Measurements from ENCODE around the gene UAP1L1. TPM values are rescaled to one million over a fixed set of nuclear protein-coding genes. Genes with fewer than 3 reads are reported as not detected.
A peak's percentile ranks its signal among the peaks of the same experiment; 100 is the strongest.

The UAP1L1 gene
- total and polyA plus RNA-seq, 9 of the 15 experiments (the other 6 are each of a cell fraction or from before 2014, with no cell fraction given), result 0.20 to 8.6 (median 3.7) TPM

- Histone ChIP-seq H3K9me3 (replicated peaks; ENCODE audit: control insufficient read depth, insufficient read depth, low read depth, low read length) (no peaks in the 10 kb centered on the region), H2AFZ (ENCODE audit: low read depth, low read length) (peak within 1 kb of the TSS; percentile 55), H3K4me1 (replicated peaks in 1 of 2; ENCODE audit: control insufficient read depth in 2 of 2, insufficient read depth in 2 of 2, low read length in 2 of 2) (peaks cover 2 to 65% of the 10 kb centered on the region in 2 experiments; a peak in 3 of 5 replicates), H3K9ac (ENCODE audit: insufficient read depth in 1 of 2, low read depth in 2 of 2, low read length in 2 of 2) (peak within 1 kb of the TSS in 1 of 2 experiments; percentile 85; a peak in 2 of 4 replicates), H3K4me2 (ENCODE audit: insufficient read depth, low read length) (peak within 1 kb of the TSS; percentile 37; the same call in 1 of the 2 replicates), H3K9me1 (ENCODE audit: control insufficient read depth, insufficient read depth, low read length) (peaks cover 2% of the 10 kb centered on the region), H4K20me1 (replicated peaks; ENCODE audit: control insufficient read depth, insufficient read depth, low read length) (peaks cover 9% of the 10 kb centered on the region), H3K4me3 (peak within 1 kb of the TSS; percentile 40), H3K79me2 (ENCODE audit: control insufficient read depth, insufficient read depth, low read length) (no peaks in the 10 kb centered on the region), H3K27me3 (ENCODE audit: control insufficient read depth in 2 of 2, insufficient read depth in 2 of 2, low read length in 2 of 2) (no peaks in the 10 kb centered on the region), H3K27ac (ENCODE audit: extremely low read depth, low read depth, low read length) (no peak within 1 kb of the TSS), H3K36me3 (ENCODE audit: control insufficient read depth, insufficient read depth, low read length) (no peaks in the 10 kb centered on the region)
- ATAC-seq, result peak; percentile 81
- 44% methylated on average over 32 of the region's 90 CpGs for WGBS (ENCODE audit: insufficient coverage, low coverage, missing lambda C conversion rate)
- DNase-seq (ENCODE audit: extremely low read depth in 1 of 4, low spot score in 3 of 4), result peak; percentile 72 to 95 (median 90)
- intact Hi-C loops (cut with micrococcal nuclease) (loop anchor here (5.0 kb wide), 1 partner anchor 63 kb away; no protein-coding TSS in a partner anchor), in situ Hi-C loops (cut with MboI) (no loop called here)
- ChIA-PET POLR2A (interaction anchor here (0.5 to 1.4 kb wide), 4 partner anchors 10 to 182 kb away, joined by 4 to 5 read pairs (median 4); no protein-coding TSS in a partner anchor), CTCF (ENCODE audit: low intra/inter-chr PET ratio) (interaction anchor here (0.5 kb wide), 1 partner anchor 169 kb away, joined by 4 read pairs; no protein-coding TSS in a partner anchor)
- BruUV-seq (replicated peaks), result no TSS peak
- FAIRE-seq, result no peak
- TF ChIP-seq, protein P1, sequence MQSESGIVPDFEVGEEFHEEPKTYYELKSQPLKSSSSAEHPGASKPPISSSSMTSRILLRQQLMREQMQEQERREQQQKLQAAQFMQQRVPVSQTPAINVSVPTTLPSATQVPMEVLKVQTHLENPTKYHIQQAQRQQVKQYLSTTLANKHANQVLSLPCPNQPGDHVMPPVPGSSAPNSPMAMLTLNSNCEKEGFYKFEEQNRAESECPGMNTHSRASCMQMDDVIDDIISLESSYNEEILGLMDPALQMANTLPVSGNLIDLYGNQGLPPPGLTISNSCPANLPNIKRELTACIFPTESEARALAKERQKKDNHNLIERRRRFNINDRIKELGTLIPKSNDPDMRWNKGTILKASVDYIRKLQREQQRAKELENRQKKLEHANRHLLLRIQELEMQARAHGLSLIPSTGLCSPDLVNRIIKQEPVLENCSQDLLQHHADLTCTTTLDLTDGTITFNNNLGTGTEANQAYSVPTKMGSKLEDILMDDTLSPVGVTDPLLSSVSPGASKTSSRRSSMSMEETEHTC (IDR thresholded peaks at IDR 0.05), result no peak
- TF ChIP-seq ATF3 (IDR thresholded peaks at IDR 0.05) (peak; percentile 23; the same call in 1 of the 2 replicates), ATF3 (CRISPR knock-in tag; conservative IDR thresholded peaks at IDR 0.05) (no peak), ZBTB7A (IDR thresholded peaks at IDR 0.05; ENCODE audit: borderline replicate concordance, control insufficient read depth, low read depth, low read length) (peak; percentile 81; the same call in 1 of the 2 replicates), ZNF121 (CRISPR knock-in tag; conservative IDR thresholded peaks at IDR 0.05) (no peak), ETV1 (tag; conservative IDR thresholded peaks at IDR 0.05; ENCODE audit: low read depth) (no peak), EGR1 (conservative IDR thresholded peaks at IDR 0.05) (peak; percentile 74), SOX6 (IDR thresholded peaks at IDR 0.05) (no peak), JUND (IDR thresholded peaks at IDR 0.05; ENCODE audit: borderline replicate concordance, low read depth, low read length) (peak; percentile 29; the same call in 1 of the 2 replicates), JUND (tag; IDR thresholded peaks at IDR 0.05; ENCODE audit: borderline replicate concordance, low read depth, low read length) (no peak), ZNF253 (CRISPR knock-in tag; conservative IDR thresholded peaks at IDR 0.05) (no peak), GTF2E2 (tag; IDR thresholded peaks at IDR 0.05) (no peak), NR2C2 (CRISPR knock-in tag; IDR thresholded peaks at IDR 0.05) (no peak), NR2C2 (tag; IDR thresholded peaks at IDR 0.05) (no peak), SMAD2 (IDR thresholded peaks at IDR 0.05; ENCODE audit: low read depth, low read length) (no peak), SMARCE1 (IDR thresholded peaks at IDR 0.05) (no peak)
- TF ChIP-seq, protein P2, sequence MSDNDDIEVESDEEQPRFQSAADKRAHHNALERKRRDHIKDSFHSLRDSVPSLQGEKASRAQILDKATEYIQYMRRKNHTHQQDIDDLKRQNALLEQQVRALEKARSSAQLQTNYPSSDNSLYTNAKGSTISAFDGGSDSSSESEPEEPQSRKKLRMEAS (CRISPR knock-in tag; IDR thresholded peaks at IDR 0.05), result peak; percentile 22; the same call in 1 of the 2 replicates
- TF ChIP-seq, protein P3, sequence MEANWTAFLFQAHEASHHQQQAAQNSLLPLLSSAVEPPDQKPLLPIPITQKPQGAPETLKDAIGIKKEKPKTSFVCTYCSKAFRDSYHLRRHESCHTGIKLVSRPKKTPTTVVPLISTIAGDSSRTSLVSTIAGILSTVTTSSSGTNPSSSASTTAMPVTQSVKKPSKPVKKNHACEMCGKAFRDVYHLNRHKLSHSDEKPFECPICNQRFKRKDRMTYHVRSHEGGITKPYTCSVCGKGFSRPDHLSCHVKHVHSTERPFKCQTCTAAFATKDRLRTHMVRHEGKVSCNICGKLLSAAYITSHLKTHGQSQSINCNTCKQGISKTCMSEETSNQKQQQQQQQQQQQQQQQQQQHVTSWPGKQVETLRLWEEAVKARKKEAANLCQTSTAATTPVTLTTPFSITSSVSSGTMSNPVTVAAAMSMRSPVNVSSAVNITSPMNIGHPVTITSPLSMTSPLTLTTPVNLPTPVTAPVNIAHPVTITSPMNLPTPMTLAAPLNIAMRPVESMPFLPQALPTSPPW (CRISPR knock-in tag; IDR thresholded peaks at IDR 0.05), result peak; percentile 59
Observed at GRCh38 chr9:137053944-137054931, 23.1 kb upstream of the UAP1L1 start, which contains the start of gene ENTPD2. Gene ENTPD2 (minus strand): TSS chr9:137054061. CDS start chr9:137053997, 64 bp downstream.

Data from K562 (cell line).